Measurements from ENCODE around the gene RRAGD. TPM values are rescaled to one million over a fixed set of nuclear protein-coding genes. Genes with fewer than 3 reads are reported as not detected.

Gene RRAGD
- total and polyA plus RNA-seq, 2 experiments from 2014 or later: 7.0 to 20.1 TPM

DNA sequence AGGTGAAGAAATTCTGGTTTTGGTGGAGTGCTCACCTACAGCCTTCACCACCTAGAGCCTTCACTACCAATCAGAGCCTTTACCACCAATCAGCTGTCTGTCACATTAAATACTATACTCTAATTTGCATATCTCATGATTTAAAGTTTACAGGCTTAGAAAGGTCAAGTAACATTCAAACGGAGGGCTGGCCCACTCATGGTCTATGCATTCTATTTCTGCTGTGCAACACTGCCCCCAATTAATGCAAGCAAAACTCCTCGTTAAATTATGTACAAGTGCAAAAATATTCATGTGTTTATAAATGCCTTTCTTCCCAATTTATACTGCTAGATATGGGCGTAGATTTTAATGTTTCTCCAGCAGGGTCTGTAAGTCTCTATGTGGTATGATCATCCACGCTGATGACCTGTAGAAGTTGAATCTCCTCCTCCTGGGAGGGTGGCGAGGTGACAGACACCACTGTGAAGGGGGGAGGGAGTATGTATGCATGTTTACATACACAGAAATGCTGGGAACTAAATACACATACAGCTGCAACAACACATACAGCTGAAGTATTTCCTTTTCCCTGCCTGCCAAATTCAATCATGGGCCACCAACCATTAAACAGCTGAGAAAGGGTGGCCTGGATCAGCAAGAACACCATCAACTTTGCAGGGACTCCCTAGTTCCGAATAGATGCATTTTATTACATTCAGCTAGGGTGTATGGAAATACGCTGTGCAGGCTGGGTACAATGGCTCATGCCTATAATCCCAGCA is 13.1 kb downstream of the RRAGD start:
- peaks cover 5% of the 10 kb centered on the region for H3K27me3 Mint-ChIP-seq (ENCODE audit: insufficient read depth, low read depth, poor library complexity)
- 0 out of 3 replicates have a peak, but pooled peaks cover 4% of the 10 kb centered on the region for H3K36me3 Mint-ChIP-seq (ENCODE audit: low read depth)

More for the DNA sequence above, 13.1 kb downstream of the RRAGD start:
- no peak overlapping the region for H3K27ac ChIP-seq (ENCODE audit: low read depth)
- Mint-ChIP-seq H3K27ac (no peak overlapping the region), H3K9me3 (no peaks in the 10 kb centered on the region), H3K4me1 (peaks cover 5% of the 10 kb centered on the region; the same call in 2 of the 3 replicates), H3K4me3 (no peak overlapping the region)
- no peak overlapping the region for H3K4me2 ChIP-seq
- no peak overlapping the region for H3K4me3 ChIP-seq
- ATAC-seq: no peak
- H3K36me3 ChIP-seq (ENCODE audit: insufficient read depth): no peaks in the 10 kb centered on the region
- H4K20me1 ChIP-seq (replicated peaks; ENCODE audit: insufficient read depth): no peaks in the 10 kb centered on the region; the same call in 1 of the 2 replicates
- TF ChIP-seq, protein P1, sequence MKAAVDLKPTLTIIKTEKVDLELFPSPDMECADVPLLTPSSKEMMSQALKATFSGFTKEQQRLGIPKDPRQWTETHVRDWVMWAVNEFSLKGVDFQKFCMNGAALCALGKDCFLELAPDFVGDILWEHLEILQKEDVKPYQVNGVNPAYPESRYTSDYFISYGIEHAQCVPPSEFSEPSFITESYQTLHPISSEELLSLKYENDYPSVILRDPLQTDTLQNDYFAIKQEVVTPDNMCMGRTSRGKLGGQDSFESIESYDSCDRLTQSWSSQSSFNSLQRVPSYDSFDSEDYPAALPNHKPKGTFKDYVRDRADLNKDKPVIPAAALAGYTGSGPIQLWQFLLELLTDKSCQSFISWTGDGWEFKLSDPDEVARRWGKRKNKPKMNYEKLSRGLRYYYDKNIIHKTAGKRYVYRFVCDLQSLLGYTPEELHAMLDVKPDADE (IDR thresholded peaks at IDR 0.05): no peak
- TF ChIP-seq, protein P2, sequence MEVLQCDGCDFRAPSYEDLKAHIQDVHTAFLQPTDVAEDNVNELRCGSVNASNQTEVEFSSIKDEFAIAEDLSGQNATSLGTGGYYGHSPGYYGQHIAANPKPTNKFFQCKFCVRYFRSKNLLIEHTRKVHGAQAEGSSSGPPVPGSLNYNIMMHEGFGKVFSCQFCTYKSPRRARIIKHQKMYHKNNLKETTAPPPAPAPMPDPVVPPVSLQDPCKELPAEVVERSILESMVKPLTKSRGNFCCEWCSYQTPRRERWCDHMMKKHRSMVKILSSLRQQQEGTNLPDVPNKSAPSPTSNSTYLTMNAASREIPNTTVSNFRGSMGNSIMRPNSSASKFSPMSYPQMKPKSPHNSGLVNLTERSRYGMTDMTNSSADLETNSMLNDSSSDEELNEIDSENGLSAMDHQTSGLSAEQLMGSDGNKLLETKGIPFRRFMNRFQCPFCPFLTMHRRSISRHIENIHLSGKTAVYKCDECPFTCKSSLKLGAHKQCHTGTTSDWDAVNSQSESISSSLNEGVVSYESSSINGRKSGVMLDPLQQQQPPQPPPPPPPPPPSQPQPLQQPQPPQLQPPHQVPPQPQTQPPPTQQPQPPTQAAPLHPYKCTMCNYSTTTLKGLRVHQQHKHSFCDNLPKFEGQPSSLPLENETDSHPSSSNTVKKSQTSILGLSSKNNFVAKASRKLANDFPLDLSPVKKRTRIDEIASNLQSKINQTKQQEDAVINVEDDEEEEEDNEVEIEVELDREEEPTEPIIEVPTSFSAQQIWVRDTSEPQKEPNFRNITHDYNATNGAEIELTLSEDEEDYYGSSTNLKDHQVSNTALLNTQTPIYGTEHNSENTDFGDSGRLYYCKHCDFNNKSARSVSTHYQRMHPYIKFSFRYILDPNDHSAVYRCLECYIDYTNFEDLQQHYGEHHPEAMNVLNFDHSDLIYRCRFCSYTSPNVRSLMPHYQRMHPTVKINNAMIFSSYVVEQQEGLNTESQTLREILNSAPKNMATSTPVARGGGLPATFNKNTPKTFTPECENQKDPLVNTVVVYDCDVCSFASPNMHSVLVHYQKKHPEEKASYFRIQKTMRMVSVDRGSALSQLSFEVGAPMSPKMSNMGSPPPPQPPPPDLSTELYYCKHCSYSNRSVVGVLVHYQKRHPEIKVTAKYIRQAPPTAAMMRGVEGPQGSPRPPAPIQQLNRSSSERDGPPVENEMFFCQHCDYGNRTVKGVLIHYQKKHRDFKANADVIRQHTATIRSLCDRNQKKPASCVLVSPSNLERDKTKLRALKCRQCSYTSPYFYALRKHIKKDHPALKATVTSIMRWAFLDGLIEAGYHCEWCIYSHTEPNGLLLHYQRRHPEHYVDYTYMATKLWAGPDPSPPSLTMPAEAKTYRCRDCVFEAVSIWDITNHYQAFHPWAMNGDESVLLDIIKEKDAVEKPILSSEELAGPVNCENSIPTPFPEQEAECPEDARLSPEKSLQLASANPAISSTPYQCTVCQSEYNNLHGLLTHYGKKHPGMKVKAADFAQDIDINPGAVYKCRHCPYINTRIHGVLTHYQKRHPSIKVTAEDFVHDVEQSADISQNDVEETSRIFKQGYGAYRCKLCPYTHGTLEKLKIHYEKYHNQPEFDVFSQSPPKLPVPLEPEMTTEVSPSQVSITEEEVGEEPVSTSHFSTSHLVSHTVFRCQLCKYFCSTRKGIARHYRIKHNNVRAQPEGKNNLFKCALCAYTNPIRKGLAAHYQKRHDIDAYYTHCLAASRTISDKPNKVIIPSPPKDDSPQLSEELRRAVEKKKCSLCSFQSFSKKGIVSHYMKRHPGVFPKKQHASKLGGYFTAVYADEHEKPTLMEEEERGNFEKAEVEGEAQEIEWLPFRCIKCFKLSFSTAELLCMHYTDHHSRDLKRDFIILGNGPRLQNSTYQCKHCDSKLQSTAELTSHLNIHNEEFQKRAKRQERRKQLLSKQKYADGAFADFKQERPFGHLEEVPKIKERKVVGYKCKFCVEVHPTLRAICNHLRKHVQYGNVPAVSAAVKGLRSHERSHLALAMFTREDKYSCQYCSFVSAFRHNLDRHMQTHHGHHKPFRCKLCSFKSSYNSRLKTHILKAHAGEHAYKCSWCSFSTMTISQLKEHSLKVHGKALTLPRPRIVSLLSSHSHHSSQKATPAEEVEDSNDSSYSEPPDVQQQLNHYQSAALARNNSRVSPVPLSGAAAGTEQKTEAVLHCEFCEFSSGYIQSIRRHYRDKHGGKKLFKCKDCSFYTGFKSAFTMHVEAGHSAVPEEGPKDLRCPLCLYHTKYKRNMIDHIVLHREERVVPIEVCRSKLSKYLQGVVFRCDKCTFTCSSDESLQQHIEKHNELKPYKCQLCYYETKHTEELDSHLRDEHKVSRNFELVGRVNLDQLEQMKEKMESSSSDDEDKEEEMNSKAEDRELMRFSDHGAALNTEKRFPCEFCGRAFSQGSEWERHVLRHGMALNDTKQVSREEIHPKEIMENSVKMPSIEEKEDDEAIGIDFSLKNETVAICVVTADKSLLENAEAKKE (CRISPR knock-in tag; IDR thresholded peaks at IDR 0.05): no peak
- TF ChIP-seq, protein P3, sequence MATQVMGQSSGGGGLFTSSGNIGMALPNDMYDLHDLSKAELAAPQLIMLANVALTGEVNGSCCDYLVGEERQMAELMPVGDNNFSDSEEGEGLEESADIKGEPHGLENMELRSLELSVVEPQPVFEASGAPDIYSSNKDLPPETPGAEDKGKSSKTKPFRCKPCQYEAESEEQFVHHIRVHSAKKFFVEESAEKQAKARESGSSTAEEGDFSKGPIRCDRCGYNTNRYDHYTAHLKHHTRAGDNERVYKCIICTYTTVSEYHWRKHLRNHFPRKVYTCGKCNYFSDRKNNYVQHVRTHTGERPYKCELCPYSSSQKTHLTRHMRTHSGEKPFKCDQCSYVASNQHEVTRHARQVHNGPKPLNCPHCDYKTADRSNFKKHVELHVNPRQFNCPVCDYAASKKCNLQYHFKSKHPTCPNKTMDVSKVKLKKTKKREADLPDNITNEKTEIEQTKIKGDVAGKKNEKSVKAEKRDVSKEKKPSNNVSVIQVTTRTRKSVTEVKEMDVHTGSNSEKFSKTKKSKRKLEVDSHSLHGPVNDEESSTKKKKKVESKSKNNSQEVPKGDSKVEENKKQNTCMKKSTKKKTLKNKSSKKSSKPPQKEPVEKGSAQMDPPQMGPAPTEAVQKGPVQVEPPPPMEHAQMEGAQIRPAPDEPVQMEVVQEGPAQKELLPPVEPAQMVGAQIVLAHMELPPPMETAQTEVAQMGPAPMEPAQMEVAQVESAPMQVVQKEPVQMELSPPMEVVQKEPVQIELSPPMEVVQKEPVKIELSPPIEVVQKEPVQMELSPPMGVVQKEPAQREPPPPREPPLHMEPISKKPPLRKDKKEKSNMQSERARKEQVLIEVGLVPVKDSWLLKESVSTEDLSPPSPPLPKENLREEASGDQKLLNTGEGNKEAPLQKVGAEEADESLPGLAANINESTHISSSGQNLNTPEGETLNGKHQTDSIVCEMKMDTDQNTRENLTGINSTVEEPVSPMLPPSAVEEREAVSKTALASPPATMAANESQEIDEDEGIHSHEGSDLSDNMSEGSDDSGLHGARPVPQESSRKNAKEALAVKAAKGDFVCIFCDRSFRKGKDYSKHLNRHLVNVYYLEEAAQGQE (IDR thresholded peaks at IDR 0.05; ENCODE audit: unreplicated experiment): no peak
- TF ChIP-seq NANOG (IDR thresholded peaks at IDR 0.05; ENCODE audit: borderline replicate concordance): no peak
- TF ChIP-seq EZH2 (IDR thresholded peaks at IDR 0.05; ENCODE audit: low read depth, unreplicated experiment): no peak
- no peak for TF ChIP-seq POLR2AphosphoS5 (IDR thresholded peaks at IDR 0.05; ENCODE audit: low read depth)
- TF ChIP-seq EZH2phosphoT487 (IDR thresholded peaks at IDR 0.05; ENCODE audit: unreplicated experiment): no peak
- no peak for TF ChIP-seq ZNF331 (CRISPR knock-in tag; IDR thresholded peaks at IDR 0.05; ENCODE audit: low read depth)
- TF ChIP-seq ZNF114 (CRISPR knock-in tag; IDR thresholded peaks at IDR 0.05): no peak
- no peak for TF ChIP-seq JUNB (IDR thresholded peaks at IDR 0.05; ENCODE audit: unreplicated experiment)
- no peak for TF ChIP-seq CREB1 (CRISPR knock-in tag; IDR thresholded peaks at IDR 0.05; ENCODE audit: low read depth)
- TF ChIP-seq STAT1 (IDR thresholded peaks at IDR 0.05; ENCODE audit: unreplicated experiment): no peak
- H3F3A ChIP-seq (replicated peaks; ENCODE audit: low read depth): no peaks in the 10 kb centered on the region
- H3K79me2 ChIP-seq (replicated peaks; ENCODE audit: insufficient read depth): peaks cover 15% of the 10 kb centered on the region
- no peaks in the 10 kb centered on the region for H3K27me3 ChIP-seq (ENCODE audit: insufficient read depth)
- H2AFZ ChIP-seq: no peak overlapping the region
- no peaks in the 10 kb centered on the region for H3K4me1 ChIP-seq (ENCODE audit: insufficient read depth)
- no peak for DNase-seq (ENCODE audit: low spot score)
- no peaks in the 10 kb centered on the region for H3K9me2 ChIP-seq (ENCODE audit: insufficient read depth)
